Measurements from ENCODE around the gene MKNK2.

DNA sequence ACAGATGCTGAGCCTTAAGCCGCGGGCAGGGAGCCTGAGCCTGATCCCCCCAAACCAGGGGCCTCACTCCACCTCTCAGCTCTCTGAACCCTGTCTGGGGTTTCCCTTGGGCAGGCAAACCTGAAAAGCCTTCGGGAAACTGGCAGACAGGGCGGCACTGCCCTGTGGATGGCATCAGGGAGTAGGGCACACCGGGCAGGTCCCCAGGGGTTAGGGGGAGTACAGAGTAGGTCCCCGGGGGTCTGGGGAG lies 9.7 kb downstream of the MKNK2 start:
- TF ChIP-seq, protein P1, sequence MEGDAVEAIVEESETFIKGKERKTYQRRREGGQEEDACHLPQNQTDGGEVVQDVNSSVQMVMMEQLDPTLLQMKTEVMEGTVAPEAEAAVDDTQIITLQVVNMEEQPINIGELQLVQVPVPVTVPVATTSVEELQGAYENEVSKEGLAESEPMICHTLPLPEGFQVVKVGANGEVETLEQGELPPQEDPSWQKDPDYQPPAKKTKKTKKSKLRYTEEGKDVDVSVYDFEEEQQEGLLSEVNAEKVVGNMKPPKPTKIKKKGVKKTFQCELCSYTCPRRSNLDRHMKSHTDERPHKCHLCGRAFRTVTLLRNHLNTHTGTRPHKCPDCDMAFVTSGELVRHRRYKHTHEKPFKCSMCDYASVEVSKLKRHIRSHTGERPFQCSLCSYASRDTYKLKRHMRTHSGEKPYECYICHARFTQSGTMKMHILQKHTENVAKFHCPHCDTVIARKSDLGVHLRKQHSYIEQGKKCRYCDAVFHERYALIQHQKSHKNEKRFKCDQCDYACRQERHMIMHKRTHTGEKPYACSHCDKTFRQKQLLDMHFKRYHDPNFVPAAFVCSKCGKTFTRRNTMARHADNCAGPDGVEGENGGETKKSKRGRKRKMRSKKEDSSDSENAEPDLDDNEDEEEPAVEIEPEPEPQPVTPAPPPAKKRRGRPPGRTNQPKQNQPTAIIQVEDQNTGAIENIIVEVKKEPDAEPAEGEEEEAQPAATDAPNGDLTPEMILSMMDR (IDR thresholded peaks at IDR 0.05) = no peak
- no peak for TF ChIP-seq POLR2A (IDR thresholded peaks at IDR 0.05)
